Hepatocyte (in vitro differentiated cells): Measurements from ENCODE around the gene SOWAHD.

Source experiments
- CTCF ChIP-seq: fragments of 200-600 bp; sonication (generic); IDR thresholded peaks from 2 replicates; pipeline ENCODE4 v1.5.1; 2016; ENCODE audit warnings: antibody characterized with exemption, mild to moderate bottlenecking; ENCODE audit not compliant: poor library complexity
- EZH2phosphoT487 ChIP-seq: fragments of 200-600 bp; sonication (generic); IDR thresholded peaks from one replicate; pipeline ENCODE4 v1.6.1; 2018; ENCODE audit warnings: antibody characterized with exemption, mild to moderate bottlenecking, low read depth, moderate library complexity; ENCODE audit not compliant: unreplicated experiment, severe bottlenecking

GRCh38 chrX:119728487-119728886, 29.9 kb upstream of the SOWAHD start:
- TF ChIP-seq CTCF (peak; percentile 8), EZH2phosphoT487 (no peak)
